Nephron progenitor cell (in vitro differentiated cells): Measurements from ENCODE around the gene ZFPM1.

Experiments used
- DNase-seq: peaks from one replicate; pipeline ENCODE4 v3.0.0; 2021
- H3K27ac Mint-ChIP-seq: 2 replicates; pipeline ENCODE4 v1.8.0; 2021; ENCODE audit warnings: mild to moderate bottlenecking, moderate library complexity, mixed read lengths
- H3K27me3 Mint-ChIP-seq: 2 replicates; pipeline ENCODE4 v1.8.0; 2021; ENCODE audit warnings: mild to moderate bottlenecking, low read depth, mixed read lengths; ENCODE audit not compliant: poor library complexity
- H3K36me3 Mint-ChIP-seq: 2 replicates; pipeline ENCODE4 v1.8.0; 2021; ENCODE audit warnings: low read depth, mixed read lengths
- H3K4me1 Mint-ChIP-seq: 2 replicates; pipeline ENCODE4 v1.8.0; 2021; ENCODE audit warnings: mixed read lengths
- H3K4me3 Mint-ChIP-seq: 2 replicates; pipeline ENCODE4 v1.8.0; 2021; ENCODE audit warnings: mild to moderate bottlenecking, moderate library complexity, mixed read lengths
- H3K9me3 Mint-ChIP-seq: 2 replicates; pipeline ENCODE4 v1.8.0; 2021; ENCODE audit warnings: mild to moderate bottlenecking, moderate library complexity, mixed read lengths
- TF ChIP-seq, protein P1 (sequence below): fragments of 200-600 bp; sonication (generic); IDR thresholded peaks from 2 replicates; pipeline ENCODE4 v1.5.0; 2021; ENCODE audit warnings: antibody characterized with exemption

Gene ZFPM1

DNA sequence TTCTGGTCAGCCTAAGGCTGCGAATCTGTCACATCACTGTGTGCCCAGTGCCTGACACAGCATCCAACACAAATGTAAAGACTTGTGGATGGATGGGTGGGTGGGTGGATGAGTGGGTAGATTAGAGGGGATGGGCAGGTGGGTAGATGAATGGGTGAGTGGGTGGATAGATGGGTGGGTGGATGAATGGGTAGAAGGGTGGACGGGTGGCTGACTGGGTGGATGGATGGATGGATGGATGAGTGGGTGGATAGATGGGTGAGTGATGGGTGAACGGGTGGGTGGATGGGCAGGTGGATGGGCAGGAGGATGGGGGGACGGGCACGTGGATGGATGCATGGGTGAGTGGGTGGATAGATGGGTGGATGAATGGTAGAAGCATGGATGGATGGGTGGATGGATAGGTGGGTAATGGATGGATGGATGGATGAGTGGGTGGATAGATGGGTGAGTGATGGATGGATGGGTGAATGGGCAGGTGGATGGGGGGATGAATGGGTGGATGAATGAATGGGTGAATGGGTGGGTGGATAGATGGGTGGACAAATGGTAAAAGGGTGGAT, 31.1 kb upstream of the ZFPM1 start:
- no peak for DNase-seq
- H3K9me3 Mint-ChIP-seq: no peaks in the 10 kb centered on the region
- TF ChIP-seq, protein P1, sequence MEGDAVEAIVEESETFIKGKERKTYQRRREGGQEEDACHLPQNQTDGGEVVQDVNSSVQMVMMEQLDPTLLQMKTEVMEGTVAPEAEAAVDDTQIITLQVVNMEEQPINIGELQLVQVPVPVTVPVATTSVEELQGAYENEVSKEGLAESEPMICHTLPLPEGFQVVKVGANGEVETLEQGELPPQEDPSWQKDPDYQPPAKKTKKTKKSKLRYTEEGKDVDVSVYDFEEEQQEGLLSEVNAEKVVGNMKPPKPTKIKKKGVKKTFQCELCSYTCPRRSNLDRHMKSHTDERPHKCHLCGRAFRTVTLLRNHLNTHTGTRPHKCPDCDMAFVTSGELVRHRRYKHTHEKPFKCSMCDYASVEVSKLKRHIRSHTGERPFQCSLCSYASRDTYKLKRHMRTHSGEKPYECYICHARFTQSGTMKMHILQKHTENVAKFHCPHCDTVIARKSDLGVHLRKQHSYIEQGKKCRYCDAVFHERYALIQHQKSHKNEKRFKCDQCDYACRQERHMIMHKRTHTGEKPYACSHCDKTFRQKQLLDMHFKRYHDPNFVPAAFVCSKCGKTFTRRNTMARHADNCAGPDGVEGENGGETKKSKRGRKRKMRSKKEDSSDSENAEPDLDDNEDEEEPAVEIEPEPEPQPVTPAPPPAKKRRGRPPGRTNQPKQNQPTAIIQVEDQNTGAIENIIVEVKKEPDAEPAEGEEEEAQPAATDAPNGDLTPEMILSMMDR: no peak
- H3K4me3 Mint-ChIP-seq: no peak overlapping the region
- peaks cover 3% of the 10 kb centered on the region for H3K27me3 Mint-ChIP-seq
- no peaks in the 10 kb centered on the region for H3K36me3 Mint-ChIP-seq
- H3K27ac Mint-ChIP-seq: no peak overlapping the region
- H3K4me1 Mint-ChIP-seq: peaks cover 15% of the 10 kb centered on the region

DNA sequence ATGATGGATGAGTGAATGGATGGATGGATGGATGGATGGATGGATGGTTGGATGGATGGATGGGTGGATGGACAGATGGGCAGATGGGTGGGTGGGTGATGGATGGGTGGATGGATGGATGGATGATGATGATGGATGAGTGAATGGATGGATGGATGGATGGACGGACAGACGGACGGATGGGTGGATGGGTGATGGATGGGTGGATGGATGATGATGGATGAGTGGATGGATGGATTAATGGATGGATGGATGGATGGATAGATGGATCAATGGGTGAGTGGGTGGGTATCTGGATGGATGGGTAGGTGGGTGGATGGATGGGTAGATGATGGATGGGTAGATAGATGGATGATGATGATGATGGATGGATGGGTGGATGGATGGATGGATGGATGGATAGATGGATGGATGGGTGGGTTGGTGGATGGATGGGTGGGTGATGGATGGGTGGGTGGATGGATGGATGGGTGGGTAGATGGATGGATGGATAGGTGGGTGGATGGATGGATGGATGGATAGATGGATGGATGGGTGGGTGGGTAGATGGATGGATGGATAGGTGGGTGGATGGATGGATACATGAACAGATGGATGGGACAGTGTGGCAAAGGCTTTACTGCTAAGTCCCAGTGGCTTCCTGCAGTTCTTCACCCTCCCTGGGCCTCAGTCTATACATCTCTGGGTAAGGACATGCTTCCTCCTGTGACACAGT, 30.2 kb upstream of the ZFPM1 start:
- no peak for DNase-seq
- Mint-ChIP-seq H3K4me3 (no peak overlapping the region), H3K9me3 (no peaks in the 10 kb centered on the region), H3K27me3 (peaks cover 3% of the 10 kb centered on the region), H3K4me1 (peaks cover 15% of the 10 kb centered on the region), H3K36me3 (no peaks in the 10 kb centered on the region), H3K27ac (no peak overlapping the region)
- TF ChIP-seq, protein P1: no peak

GRCh38 chr16:88423448-88423850, 29.6 kb upstream of the ZFPM1 start:
- TF ChIP-seq, protein P1: no peak
- no peaks in the 10 kb centered on the region for H3K9me3 Mint-ChIP-seq
- no peak overlapping the region for H3K4me3 Mint-ChIP-seq
- H3K27me3 Mint-ChIP-seq: peaks cover 3% of the 10 kb centered on the region
- no peak overlapping the region for H3K27ac Mint-ChIP-seq
- no peak for DNase-seq
- H3K36me3 Mint-ChIP-seq: no peaks in the 10 kb centered on the region
- peaks cover 15% of the 10 kb centered on the region for H3K4me1 Mint-ChIP-seq

DNA sequence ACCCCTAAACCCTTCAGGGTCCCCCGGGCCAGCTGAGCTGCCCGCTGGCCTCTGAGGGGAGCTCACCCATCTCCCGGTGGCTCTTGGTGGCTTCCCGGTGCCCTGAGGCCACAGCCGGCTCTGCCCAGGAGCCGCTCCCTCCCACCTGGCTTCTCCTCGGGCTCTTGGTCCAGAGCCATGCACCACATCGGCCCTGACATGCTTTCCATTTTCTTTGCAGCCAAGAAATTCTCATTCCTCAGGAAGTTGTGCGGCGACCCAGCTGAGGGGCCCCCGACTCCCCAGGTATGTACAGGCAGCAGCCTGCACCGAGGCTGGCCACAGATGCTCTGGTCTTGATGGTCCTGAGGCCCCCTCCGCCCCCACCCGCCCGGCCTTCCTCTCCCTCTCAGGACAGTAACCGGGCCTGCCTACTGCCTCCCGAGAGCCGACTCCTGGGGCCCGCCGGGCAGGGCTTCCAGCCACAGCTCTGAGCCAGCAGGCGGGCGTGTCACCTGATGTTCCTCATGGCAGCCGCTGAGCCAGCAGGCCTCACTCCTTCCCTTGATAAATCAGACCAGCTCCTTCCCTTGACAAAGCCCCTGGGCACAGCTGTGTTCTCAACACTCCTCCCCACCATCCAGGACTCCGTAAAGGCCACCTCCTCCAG, 28.4 kb upstream of the ZFPM1 start:
- Mint-ChIP-seq H3K4me1 (peaks cover 15% of the 10 kb centered on the region), H3K27ac (peak overlapping the region; percentile 79), H3K27me3 (peaks cover 3% of the 10 kb centered on the region), H3K9me3 (no peaks in the 10 kb centered on the region), H3K36me3 (no peaks in the 10 kb centered on the region), H3K4me3 (no peak overlapping the region)
- no peak for DNase-seq
- TF ChIP-seq, protein P1: no peak

GRCh38 chr16:88426018-88426417, 27.1 kb upstream of the ZFPM1 start:
- Mint-ChIP-seq H3K4me3 (no peak overlapping the region), H3K4me1 (peaks cover 15% of the 10 kb centered on the region), H3K27me3 (peaks cover 9% of the 10 kb centered on the region), H3K36me3 (no peaks in the 10 kb centered on the region), H3K9me3 (no peaks in the 10 kb centered on the region), H3K27ac (no peak overlapping the region)
- DNase-seq: no peak
- TF ChIP-seq, protein P1: no peak
